Tibial nerve (tissue), 4 donors: ENCODE measurements around the gene ZNF792.

ENCODE experiments used
- CTCF ChIP-seq, 5 experiments: fragments of 200-600 bp in 3 of 5; fragments of 450-650 bp in 2 of 5; sonication (generic) in 3 of 5; IDR thresholded peaks; one replicate each; pipeline ENCODE4 v1.5.1; 2016 to 2019; ENCODE audit warnings: antibody characterized with exemption in 5 of 5, mild to moderate bottlenecking in 3 of 5, moderate library complexity in 2 of 5
- EP300 ChIP-seq, 2 donors: sonication (generic); formaldehyde crosslinking; IDR thresholded peaks; one replicate each; pipeline ENCODE4 v1.6.1; 2017; ENCODE audit warnings: antibody characterized with exemption in 2 of 2, mild to moderate bottlenecking in 1 of 2
- POLR2A ChIP-seq, 2 donors: fragments of 450-650 bp; IDR thresholded peaks; one replicate each; pipeline ENCODE4 v1.6.1; 2017; ENCODE audit warnings: antibody characterized with exemption in 2 of 2, mild to moderate bottlenecking in 2 of 2, moderate library complexity in 2 of 2

DNA sequence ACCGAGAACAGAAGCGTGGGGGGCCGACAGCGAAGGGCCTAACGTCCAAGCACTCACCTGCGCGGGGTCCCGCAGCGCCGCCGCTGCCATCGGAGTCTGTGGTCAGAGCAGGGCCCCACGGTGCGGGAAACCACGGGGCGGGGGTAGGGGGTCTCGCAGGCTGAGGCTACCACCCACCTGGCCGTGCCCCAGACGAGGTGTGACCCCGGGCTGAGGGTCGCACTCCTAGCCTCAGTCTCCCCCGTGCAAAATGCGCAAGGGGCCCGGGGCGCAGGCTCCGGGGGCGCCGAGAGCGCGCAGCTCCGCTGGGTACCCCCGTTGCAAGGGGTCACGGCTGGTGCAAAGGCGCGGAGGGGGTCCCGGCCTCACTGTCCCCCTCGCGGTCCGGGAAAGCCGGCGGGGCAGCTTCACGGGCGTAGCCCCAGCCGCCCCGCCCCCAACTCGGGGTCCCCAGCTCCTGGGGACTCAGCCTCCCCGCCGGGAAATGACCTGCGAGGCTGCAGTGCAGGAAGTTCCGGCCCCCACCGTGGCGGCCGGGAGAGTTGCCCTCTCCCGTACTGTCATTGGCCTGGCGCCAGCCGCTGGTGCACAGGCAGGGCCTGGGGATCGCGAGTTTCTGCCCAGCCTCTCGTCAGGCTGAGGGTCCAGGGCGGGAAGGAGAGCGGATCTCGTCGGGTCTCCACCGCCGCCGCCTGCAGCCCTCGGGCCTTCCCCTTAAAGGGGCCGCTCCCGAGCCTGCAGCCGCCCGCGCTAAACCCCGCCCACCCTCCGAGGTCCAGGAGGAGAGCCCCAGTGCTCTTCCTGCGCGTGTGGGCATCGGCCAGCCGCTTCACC lies at the start of gene ZNF792:
- TF ChIP-seq CTCF (IDR thresholded peaks at IDR 0.05) (no peak), EP300 (IDR thresholded peaks at IDR 0.05) (peak in 1 of 2 donors; percentile 32), POLR2A (IDR thresholded peaks at IDR 0.05) (no peak)
